GM13976 (cell line): ENCODE measurements around the gene GLP2R.

Experiments used
- DNase-seq: peaks from one replicate; pipeline ENCODE4 v3.0.0; 2012; ENCODE audit warnings: low spot score
- CTCF ChIP-seq: IDR thresholded peaks from 2 replicates; pipeline ENCODE4 v1.5.1; 2012; ENCODE audit warnings: borderline replicate concordance, mild to moderate bottlenecking; ENCODE audit not compliant: insufficient read depth; ENCODE audit errors: extremely low read depth, missing control alignments, control extremely low read depth
- in situ Hi-C: fragments of 300-500 bp; cut with MboI; formaldehyde crosslinking; loops from one replicate; pipeline ENCODE4 v1.12.0; 2022; ENCODE audit warnings: low sequenced_read_pairs, mixed read lengths, inconsistent platforms; ENCODE audit not compliant: unreplicated experiment

GLP2R gene

GRCh38 chr17:9802294-9802693 lies 23.4 kb upstream of the GLP2R start:
- in situ Hi-C loops = no loop called here
- no peak for DNase-seq
- no peak for TF ChIP-seq CTCF

DNA sequence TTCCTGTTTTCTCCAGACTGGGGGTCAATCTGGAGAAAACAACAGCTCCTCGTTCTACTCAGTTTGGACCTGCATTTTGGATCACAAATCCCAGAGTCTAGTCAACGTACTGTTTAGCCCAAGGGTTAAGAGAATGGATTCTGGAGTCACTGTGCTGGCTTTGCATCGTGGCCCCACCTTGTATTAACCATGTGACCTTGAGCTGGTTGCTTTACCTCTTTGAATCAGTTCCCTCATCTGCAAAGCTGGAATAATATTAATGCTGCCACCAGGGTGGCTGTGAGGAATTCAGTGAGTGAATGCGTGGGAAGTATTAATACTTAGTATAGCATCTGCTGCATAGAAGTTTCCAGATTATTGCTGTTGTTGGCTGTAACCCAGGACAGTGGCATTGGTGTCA lies 23.0 kb upstream of the GLP2R start:
- in situ Hi-C loops = no loop called here
- TF ChIP-seq CTCF = no peak
- no peak for DNase-seq

DNA sequence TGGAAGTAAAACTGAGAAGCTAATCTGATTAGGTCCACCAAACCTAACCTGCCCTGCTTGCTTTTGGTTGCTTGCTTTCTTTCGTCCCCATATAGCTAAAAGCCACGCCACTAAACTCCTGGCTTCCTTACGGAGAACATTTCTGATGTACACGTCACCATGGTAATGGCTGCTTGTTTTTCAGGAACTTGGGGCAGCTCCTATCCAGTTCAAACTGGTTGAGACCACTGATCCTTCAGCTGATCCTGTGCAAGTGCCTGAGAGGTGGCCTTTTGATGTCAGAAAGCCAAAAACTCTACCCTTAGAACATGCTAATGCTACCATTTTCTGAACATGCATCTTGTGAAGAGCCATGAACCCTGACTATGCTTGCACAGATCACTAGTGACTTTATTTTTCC lies 20.0 kb upstream of the GLP2R start:
- no peak for TF ChIP-seq CTCF
- in situ Hi-C loops = no loop called here
- DNase-seq = no peak

DNA sequence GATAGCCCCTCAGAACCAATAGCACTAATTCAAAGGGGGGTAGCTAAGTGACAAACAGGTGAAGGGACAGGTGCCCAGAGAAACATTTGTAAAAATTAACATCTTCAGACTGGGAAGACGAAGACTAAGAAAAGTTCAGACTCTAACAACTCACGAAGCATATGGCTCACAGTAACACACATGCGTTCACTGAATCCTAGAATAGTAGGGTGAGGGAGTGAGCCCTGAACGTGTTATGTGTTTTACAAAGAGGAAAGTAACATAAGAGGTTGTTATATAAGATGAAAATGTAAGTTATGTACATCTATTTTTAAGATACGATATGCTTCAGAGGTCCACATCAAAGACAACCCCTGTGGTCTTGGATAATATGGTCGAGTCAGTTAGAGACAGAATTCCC lies 19.0 kb upstream of the GLP2R start:
- in situ Hi-C loops = no loop called here
- no peak for DNase-seq
- TF ChIP-seq CTCF = no peak

GRCh38 chr17:9809409-9809808 lies 16.3 kb upstream of the GLP2R start:
- in situ Hi-C loops = no loop called here
- no peak for DNase-seq
- TF ChIP-seq CTCF = no peak

- DNase-seq = no peak
- no peak for TF ChIP-seq CTCF
- in situ Hi-C loops = no loop called here
Measured at GRCh38 chr17:9810100-9810949, 15.4 kb upstream of the GLP2R start.
